ENCODE data around the gene COX20.
"Not testable (repeated sequence)": the region's sequence is repeated elsewhere in the genome, so short reads cannot be mapped to it uniquely, and the experiment has no call there.

COX20 gene

DNA sequence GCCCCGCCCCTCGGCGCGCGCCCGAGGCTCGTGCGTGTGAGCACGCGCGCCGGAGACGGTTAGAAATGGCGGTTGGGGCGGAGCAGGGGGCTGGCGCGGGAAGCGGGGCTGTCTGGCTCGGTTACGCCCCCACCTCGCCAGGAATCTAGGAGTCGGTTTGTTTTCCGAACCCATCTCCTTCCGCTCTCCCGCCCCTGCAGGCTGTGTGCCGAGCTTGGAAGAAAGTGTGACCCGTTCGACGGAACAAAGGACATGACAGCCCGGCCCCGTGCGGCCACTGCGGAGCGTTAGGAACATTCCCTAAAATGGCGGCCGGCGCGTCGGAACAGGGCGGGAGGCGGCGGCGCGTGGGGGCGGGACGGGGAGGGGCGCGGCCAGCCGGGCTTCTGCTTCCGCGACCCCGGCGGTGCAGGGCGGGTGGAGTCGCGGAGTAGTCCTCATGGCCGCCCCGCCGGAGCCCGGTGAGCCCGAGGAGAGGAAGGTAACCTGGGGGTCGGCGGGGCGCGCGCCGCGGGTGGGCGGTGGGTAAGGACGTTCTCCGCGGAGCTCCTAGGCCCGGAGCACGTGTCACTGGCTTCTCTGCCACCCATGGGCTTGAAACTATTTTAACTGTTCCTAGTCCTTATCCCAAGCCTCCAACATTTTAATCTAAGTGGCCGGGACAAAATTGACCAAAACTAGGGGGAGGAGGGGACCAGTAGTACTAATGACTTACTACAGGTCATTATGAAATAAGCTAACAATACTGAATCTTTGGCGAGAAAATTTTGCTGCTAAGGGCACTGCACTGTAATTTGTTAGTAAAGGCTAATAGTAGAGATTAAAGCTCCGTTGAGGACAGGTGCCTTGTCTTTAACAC lies at the start of gene COX20:
Gene COX20 (plus strand): TSS at position 383 of the 859 bp plus-strand sequence. CDS start 57 bp downstream, at position 440.
- DNase-seq (ENCODE audit: low read depth in 3 of 3) = peak; percentile 76 to 83 (median 81)

DNA sequence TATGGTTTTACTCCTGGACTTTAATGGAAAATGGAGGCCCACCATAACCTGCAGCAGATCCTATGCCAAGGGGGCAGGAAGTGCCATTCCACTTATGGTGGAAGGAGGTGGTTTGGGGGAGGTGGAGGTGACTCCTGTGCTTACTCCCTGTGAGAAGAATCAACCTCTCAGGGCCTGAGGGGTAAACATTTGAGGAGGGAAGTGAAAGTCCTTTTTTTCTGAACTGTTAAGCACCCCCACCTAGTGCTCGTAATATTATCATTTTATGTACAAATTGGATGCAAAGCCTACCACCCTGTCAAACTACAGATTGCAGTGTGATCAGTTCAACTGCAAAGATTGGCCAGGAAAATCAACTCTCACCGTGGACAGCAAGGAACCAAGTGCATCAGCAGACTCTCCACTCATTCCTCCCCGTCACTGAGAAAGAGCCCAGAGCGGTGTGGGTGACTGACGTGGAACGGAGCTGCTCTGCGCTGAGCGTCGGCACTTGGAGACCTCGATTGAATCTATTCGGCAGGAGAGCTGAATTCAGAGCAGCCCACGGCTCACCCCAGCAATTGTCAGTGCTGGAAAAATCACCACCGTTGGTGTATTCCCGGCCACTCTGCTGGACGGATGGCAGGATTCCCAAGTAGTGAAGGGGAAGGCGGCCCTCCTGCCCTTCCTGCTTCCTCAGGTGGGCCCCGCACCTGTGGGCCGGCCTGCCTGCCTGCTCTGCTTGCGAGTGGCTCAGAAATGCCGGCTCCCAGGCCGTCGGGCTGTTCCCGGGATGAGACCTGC lies 46.8 kb upstream of the COX20 start:
- DNase-seq (ENCODE audit: low read depth in 3 of 3) = no peak

DNA sequence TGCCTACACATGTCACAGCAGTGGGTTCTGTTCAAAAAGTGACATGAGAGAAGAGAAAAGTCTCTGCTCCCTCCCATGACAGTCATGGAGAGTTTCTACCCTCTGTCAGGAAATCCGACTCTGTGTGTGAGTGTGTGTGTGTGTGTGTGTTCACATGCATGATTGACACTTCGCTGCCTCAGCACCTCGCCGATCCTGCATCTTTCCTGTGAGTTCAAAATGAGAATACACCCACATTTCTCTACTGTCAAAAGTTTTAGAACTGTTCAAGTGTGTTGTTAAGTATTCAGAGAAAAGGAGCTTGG lies 46.2 kb upstream of the COX20 start:
- DNase-seq (ENCODE audit: low read depth in 3 of 3) = no peak

DNA sequence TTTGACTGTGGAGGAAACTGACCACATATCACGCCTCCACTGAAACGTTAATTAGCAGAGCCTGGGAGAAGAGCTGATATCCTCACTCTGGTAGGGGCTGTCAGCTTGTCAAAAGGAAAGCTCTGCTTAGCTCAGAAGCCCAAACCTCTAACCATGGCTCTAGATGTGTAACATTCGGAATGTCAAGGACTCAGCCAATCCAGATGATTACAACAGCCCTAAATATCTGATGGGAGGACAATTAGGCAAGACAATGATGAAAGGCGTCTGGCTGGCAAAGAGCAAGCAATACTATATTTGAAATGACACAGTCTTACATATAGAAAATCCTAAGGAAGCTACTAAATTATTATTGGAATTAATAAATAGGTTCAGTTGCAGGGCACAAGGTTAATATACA lies 45.7 kb upstream of the COX20 start:
- no peak for DNase-seq (ENCODE audit: low read depth in 3 of 3)

- DNase-seq (ENCODE audit: low read depth in 3 of 3) = no peak
Measured at GRCh38 chr1:244791061-244791460, 44.4 kb upstream of the COX20 start.

GRCh38 chr1:244792188-244792850 lies 43.1 kb upstream of the COX20 start:
- DNase-seq (ENCODE audit: low read depth in 3 of 3) = no peak

- DNase-seq (ENCODE audit: low read depth in 3 of 3) = no peak
Measured at GRCh38 chr1:244794071-244794470, 41.4 kb upstream of the COX20 start.

DNA sequence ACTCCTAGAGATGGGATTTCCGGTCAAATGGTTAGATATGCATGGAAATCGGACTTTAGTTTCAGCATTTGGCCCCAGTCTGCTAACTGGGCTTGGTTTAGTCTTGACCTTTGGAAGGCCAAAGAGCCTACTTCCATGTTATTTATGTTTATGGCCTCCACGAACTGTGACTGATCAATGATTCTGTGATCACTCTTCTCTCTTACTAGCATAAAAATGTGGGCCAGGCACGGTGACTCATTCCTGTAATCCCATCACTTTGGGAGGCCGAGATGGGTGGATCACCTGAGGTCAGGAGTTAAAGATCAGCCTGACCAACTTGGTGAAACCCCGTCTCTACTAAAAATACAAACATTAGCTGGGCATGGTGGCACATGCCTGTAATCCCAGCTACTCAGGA lies 40.9 kb upstream of the COX20 start:
- not testable (repeated sequence) for DNase-seq (ENCODE audit: low read depth in 3 of 3)

- DNase-seq (ENCODE audit: low read depth in 3 of 3) = peak; percentile 23 to 36 (median 29)
Measured at GRCh38 chr1:244796719-244797406, 38.6 kb upstream of the COX20 start.

DNA sequence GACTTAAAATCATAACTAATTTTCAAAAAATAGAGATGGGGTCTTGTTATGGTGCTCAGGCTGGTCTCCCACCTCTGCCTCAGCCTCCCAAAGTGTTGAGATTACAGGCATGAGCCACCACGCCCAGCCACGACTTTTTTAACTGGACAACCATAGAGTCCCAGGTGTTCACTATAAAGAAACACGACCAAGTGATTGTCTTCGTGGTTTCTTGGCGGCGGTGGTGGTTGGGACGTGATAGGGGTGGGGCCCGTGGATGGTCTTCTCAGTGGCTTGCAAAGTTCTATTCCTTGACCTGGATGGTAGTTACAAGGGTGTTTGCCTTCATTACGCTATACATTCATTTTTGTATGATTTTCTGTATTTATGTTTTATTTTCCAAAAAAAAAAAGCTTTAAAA lies 34.6 kb upstream of the COX20 start:
- DNase-seq (ENCODE audit: low read depth in 3 of 3) = no peak

DNA sequence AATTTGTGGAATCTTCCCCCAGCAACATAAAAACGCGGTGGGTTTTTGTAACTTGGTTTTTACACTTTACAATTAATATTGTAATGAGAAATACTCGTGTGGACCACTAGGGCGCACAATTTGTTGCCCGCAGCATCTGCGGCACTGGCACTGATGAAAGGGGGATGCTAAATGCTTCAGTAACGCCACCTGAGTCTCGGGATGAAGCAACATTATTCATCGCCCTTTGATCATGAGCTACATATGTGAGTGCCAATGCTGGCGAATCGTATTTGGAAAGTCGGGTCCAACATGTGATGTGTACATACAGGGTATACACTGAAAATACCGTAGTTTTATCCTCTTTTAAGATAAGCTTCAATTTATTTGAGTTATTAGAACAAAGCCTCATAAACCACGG lies 34.2 kb upstream of the COX20 start:
- DNase-seq (ENCODE audit: low read depth in 3 of 3) = peak; percentile 17 to 41 (median 21)

- no peak for DNase-seq (ENCODE audit: low read depth in 3 of 3)
Measured at GRCh38 chr1:244802041-244802440, 33.4 kb upstream of the COX20 start.

DNA sequence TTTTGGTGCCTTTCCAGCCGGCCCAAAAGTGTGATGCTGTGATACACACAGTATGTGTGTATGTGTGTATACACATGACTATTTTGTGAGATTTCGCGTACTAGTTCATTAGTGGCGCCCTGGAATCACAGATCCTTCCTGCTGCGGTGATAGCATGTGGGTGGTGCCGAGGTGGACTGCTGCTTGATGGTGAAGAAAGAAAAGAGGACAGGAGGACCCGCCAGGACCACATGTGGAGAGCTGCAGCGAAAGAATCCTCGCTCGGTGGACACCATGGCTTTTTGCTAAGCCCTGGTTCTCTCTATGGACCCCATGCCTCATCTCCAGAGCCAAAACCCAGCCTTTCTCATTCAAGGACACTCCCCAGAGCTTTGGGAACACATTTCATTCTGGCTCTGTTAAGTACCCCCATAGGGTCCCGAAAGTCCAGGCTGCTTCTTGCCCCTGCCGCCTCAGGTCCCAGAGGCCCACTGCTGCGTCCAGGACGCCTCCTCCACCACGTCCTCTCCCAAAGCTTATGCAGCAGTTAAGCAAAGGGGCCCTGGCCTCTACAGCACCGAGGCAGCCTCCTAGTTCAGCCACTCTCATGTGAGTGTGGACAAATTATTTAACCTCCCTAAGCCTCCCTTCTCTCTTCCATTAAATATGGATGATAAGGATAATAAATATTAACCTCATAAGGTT lies 32.8 kb upstream of the COX20 start:
- DNase-seq (ENCODE audit: low read depth in 3 of 3) = no peak

DNA sequence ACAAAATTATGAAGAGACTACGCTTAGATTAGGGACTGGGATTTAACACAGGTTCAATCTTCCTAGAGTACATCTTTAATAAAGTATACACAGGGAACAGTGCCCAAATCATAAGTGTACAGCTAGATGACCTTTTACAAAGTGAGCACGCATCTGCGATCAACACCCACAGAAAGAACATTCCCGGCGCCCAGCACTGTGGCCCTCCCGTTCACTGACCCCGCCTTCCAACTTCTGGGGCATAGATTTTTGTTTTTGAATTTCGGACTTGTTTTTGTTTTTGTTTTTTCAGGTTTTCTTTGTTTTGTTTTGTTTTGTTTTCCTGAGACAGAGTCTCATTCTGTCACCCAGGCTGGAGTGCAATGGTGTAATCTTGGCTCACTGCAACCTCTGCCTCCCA lies 30.6 kb upstream of the COX20 start:
- DNase-seq (ENCODE audit: low read depth in 3 of 3) = no peak

- DNase-seq (ENCODE audit: low read depth in 3 of 3) = no peak
Measured at GRCh38 chr1:244807138-244807537, 28.3 kb upstream of the COX20 start.

- DNase-seq (ENCODE audit: low read depth in 3 of 3) = no peak
Measured at GRCh38 chr1:244810221-244810620, 25.2 kb upstream of the COX20 start.

- no peak for DNase-seq (ENCODE audit: low read depth in 3 of 3)
Measured at GRCh38 chr1:244813327-244813726, 22.1 kb upstream of the COX20 start.

GRCh38 chr1:244815600-244816099 lies 19.8 kb upstream of the COX20 start:
- no peak for DNase-seq (ENCODE audit: low read depth in 3 of 3)

DNA sequence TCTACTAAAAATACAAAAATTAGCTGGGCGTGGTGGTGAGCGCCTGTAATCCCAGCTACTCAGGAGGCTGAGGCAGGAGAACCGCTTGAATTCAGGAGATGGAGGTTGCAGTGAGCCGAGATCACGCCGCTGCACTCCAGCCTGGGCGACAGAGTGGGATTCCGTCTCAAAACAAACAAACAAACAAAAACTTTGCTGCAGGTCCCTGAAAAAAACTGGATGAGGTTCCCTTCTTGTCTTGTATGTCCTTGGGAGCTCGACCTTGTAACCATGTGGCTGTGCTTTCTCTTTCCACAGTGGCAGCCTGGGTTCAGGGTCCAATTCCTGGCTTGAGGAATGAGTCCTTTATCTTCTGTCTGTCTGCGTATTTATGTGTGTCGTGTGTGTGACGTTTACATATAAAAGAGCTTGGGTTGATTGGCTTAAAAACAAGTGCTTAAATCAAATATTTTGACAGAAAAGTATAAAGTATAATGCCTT lies 18.0 kb upstream of the COX20 start:
- DNase-seq (ENCODE audit: low read depth in 3 of 3) = no peak

DNA sequence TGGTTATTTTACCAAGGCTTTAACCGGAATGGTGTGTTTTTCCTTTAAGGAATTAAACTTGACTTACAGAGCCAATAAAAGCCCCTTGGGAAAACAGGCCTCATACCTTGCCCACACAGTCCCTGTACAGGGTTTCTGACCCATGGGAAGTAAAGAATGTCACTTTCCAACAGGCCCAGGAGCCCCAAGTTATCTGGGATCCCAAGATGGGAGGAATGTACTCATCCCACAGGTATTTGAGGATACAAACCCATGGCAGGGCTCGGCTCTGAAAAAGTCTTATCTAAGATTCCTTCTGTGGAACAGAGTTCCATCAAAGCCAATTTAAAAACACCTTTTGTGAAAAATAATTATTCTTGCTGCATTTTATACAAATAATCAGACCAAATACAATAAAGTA lies 15.3 kb upstream of the COX20 start:
- no peak for DNase-seq (ENCODE audit: low read depth in 3 of 3)

GRCh38 chr1:244821134-244821533 lies 14.3 kb upstream of the COX20 start:
- no peak for DNase-seq (ENCODE audit: low read depth in 3 of 3)

All from stimulated activated CD4-positive, alpha-beta T cell treated with anti-CD3 and anti-CD28 coated beads, TNF-alpha, amount 100 ng/mL, for 24 hours (primary cell).